ENCODE results near the gene GNAT1. TPM values are rescaled to one million over a fixed set of nuclear protein-coding genes. Genes with fewer than 3 reads are reported as not detected.

The GNAT1 gene
- total and polyA plus RNA-seq, 8 donors, result not detected

GRCh38 chr3:50193286-50193685 is 1.9 kb downstream of the GNAT1 start:
- TF ChIP-seq CTCF (IDR thresholded peaks at IDR 0.05), result no peak
- no peak for TF ChIP-seq POLR2A (IDR thresholded peaks at IDR 0.05)
- no peak for TF ChIP-seq POLR2AphosphoS5 (IDR thresholded peaks at IDR 0.05)
- no peak for TF ChIP-seq EP300 (IDR thresholded peaks at IDR 0.05)
- Histone ChIP-seq H3K27ac (no peak overlapping the region), H3K4me3 (no peak overlapping the region), H3K4me1 (peaks cover 8 to 37% (median 30%) of the 10 kb centered on the region in 4 donors), H3K9me3 (no peaks in the 10 kb centered on the region), H3K27me3 (peaks cover 8 to 53% (median 20%) of the 10 kb centered on the region in 3 donors), H3K36me3 (peaks cover 0 to 3% (median under 1%) of the 10 kb centered on the region in 4 donors)
- intact Hi-C loops (cut with DNase I; ENCODE audit: low total_unique reads), result loop anchor here (2.0 to 5.0 kb wide), 2 partner anchors 34 to 79 kb away; no protein-coding TSS in a partner anchor
- 32 to 55% (median 44%) methylated on average over 14 to 36 of the region's 36 CpGs for WGBS, 5 donors
- no peak for DNase-seq

- H3K4me3 ChIP-seq, result peak overlapping the region in 1 of 4 donors; percentile 18
- intact Hi-C loops (cut with DNase I; ENCODE audit: low total_unique reads), result loop anchor here (2.0 to 5.0 kb wide), 2 partner anchors 33 to 79 kb away; no protein-coding TSS in a partner anchor
- H3K36me3 ChIP-seq, result no peaks in the 10 kb centered on the region
- H3K27ac ChIP-seq, result no peak overlapping the region
- peaks cover 8 to 37% (median 30%) of the 10 kb centered on the region in 4 donors for H3K4me1 ChIP-seq
- H3K9me3 ChIP-seq, result no peaks in the 10 kb centered on the region
- 13 to 36% (median 29%) methylated on average over 9 to 34 of the region's 34 CpGs for WGBS, 5 donors
- DNase-seq, result no peak
- H3K27me3 ChIP-seq, result peaks cover 8 to 57% (median 20%) of the 10 kb centered on the region in 3 donors
- no peak for TF ChIP-seq EP300 (IDR thresholded peaks at IDR 0.05)
- no peak for TF ChIP-seq POLR2A (IDR thresholded peaks at IDR 0.05)
- TF ChIP-seq CTCF (IDR thresholded peaks at IDR 0.05), result no peak
- TF ChIP-seq POLR2AphosphoS5 (IDR thresholded peaks at IDR 0.05), result no peak
Observed at GRCh38 chr3:50193746-50194127, 2.3 kb downstream of the GNAT1 start.

GRCh38 chr3:50194128-50194902 is 2.9 kb downstream of the GNAT1 start:
- Histone ChIP-seq H3K9me3 (no peaks in the 10 kb centered on the region), H3K4me1 (peaks cover 8 to 33% (median 28%) of the 10 kb centered on the region in 4 donors), H3K27me3 (peaks cover 8 to 62% (median 20%) of the 10 kb centered on the region in 3 donors), H3K27ac (no peak overlapping the region), H3K4me3 (peak overlapping the region in 3 of 4 donors; percentile 8 to 19 (median 18)), H3K36me3 (no peaks in the 10 kb centered on the region)
- peak; percentile 73 to 89 for DNase-seq
- intact Hi-C loops (cut with DNase I; ENCODE audit: low total_unique reads), result loop anchor here (5.0 kb wide), 1 partner anchor 78 kb away; no protein-coding TSS in a partner anchor
- WGBS, 5 donors, result 9 to 14% (median 12%) methylated on average over 60 to 70 of the region's 70 CpGs
- TF ChIP-seq CTCF (IDR thresholded peaks at IDR 0.05) (peak in 5 of 7 experiments; percentile 61 to 90 (median 76)), POLR2A (IDR thresholded peaks at IDR 0.05) (no peak), POLR2AphosphoS5 (IDR thresholded peaks at IDR 0.05) (peak in 2 of 3 donors; percentile 8 to 43), EP300 (IDR thresholded peaks at IDR 0.05) (no peak)

- Histone ChIP-seq H3K4me1 (peaks cover 8 to 31% (median 26%) of the 10 kb centered on the region in 4 donors), H3K36me3 (no peaks in the 10 kb centered on the region), H3K9me3 (no peaks in the 10 kb centered on the region), H3K27ac (no peak overlapping the region), H3K4me3 (peak overlapping the region in 3 of 4 donors; percentile 8 to 19 (median 18)), H3K27me3 (peaks cover 8 to 68% (median 20%) of the 10 kb centered on the region in 3 donors)
- 60 to 68% (median 61%) methylated on average over 12 to 14 of the region's 14 CpGs for WGBS, 5 donors
- TF ChIP-seq POLR2AphosphoS5 (IDR thresholded peaks at IDR 0.05), result no peak
- TF ChIP-seq POLR2A (IDR thresholded peaks at IDR 0.05), result no peak
- no peak for TF ChIP-seq CTCF (IDR thresholded peaks at IDR 0.05)
- no peak for TF ChIP-seq EP300 (IDR thresholded peaks at IDR 0.05)
- DNase-seq, result peak in 1 of 2 donors; percentile 42
- intact Hi-C loops (cut with DNase I; ENCODE audit: low total_unique reads), result loop anchor here (5.0 kb wide), 1 partner anchor 77 kb away; no protein-coding TSS in a partner anchor
Observed at GRCh38 chr3:50194903-50195500, 3.6 kb downstream of the GNAT1 start.
